ENCODE results near the gene APOL4. TPM values are rescaled to one million over a fixed set of nuclear protein-coding genes. Genes with fewer than 3 reads are reported as not detected.

Gene APOL4
- total RNA-seq, 2 experiments from 2014 or later: not detected

DNA sequence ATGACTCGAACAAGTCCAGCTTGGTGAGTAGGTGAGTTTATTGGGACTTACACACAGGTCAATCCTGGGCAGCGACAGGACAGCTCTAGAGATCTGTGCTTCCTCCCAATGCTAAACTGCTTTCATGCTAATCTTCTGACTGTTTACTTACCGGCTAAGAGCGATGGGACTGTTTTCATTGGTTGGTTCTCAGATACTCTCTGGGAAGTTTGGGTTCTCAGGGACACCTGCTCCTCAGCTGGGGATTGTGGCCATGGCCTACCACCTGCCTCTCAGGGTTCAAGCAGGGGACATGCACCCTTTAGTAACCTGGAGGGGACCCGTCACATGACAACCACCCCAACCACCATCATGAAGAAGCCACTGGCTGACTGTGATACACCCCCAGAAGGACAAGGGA is 24.6 kb upstream of the APOL4 start:
- no peak overlapping the region for H3K27ac ChIP-seq (ENCODE audit: low read depth in 1 of 2, low read length in 2 of 2)
- Mint-ChIP-seq H3K4me1 (ENCODE audit: low read depth) (peaks cover 7% of the 10 kb centered on the region), H3K9me3 (no peaks in the 10 kb centered on the region), H3K27ac (no peak overlapping the region), H3K4me3 (no peak overlapping the region), H3K27me3 (no peaks in the 10 kb centered on the region), H3K36me3 (ENCODE audit: low read depth) (peaks cover 44% of the 10 kb centered on the region)
- TF ChIP-seq CTCF (IDR thresholded peaks at IDR 0.05): no peak
- peaks cover 3% of the 10 kb centered on the region for H3K4me1 ChIP-seq (ENCODE audit: insufficient read depth, low read length)
- no peaks in the 10 kb centered on the region for H3K9me3 ChIP-seq (ENCODE audit: control insufficient read depth in 1 of 2, insufficient read depth in 1 of 2, low read length in 2 of 2)
- no peak overlapping the region for H3K4me3 ChIP-seq (ENCODE audit: low read length)
- ATAC-seq (ENCODE audit: poor library complexity) (no peak), DNase-seq (no peak)
- ChIA-PET POLR2A (no interaction called here), CTCF (no interaction called here)
- intact Hi-C loops (cut with DNase I, micrococcal nuclease): no loop called here
- no peaks in the 10 kb centered on the region for H3K27me3 ChIP-seq (ENCODE audit: control insufficient read depth in 1 of 2, insufficient read depth in 2 of 2, low read length in 2 of 2)
- peaks cover 35% of the 10 kb centered on the region for H3K36me3 ChIP-seq (ENCODE audit: insufficient read depth, low read length)

DNA sequence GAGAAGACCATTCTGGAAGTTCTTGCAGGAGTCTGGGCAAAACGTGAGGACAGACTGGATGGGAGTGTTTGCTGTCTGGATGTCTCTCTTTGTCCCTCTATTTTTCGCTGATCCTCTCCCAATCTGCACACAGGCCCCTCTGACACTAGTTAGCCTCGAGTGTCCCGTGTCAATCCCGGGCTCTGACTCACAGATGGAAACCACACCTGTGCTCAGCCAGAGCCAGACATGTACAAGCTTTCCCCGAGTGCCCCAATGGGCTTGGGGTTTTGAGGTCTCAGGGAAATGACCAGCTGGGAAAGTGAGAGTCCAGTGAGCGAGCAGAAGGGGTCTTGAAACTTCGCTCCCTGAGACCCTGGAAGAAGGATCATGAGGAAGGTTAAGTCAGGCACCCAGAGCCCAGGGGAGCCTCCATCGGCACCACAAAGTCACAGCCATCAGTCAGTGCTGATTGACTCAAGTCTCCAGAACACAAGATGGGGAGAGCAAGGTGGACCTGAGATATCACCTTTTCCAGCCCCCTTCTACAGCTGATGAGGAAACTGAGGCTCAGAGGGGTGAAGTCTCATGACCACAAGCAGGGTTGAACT is 23.8 kb upstream of the APOL4 start:
- H3K36me3 ChIP-seq (ENCODE audit: insufficient read depth, low read length): peaks cover 27% of the 10 kb centered on the region
- TF ChIP-seq CTCF (IDR thresholded peaks at IDR 0.05): no peak
- DNase-seq (no peak), ATAC-seq (ENCODE audit: poor library complexity) (no peak)
- no peak overlapping the region for H3K4me3 Mint-ChIP-seq
- H3K27me3 ChIP-seq (ENCODE audit: control insufficient read depth in 1 of 2, insufficient read depth in 2 of 2, low read length in 2 of 2): no peaks in the 10 kb centered on the region
- ChIA-PET POLR2A (no interaction called here), CTCF (no interaction called here)
- H3K9me3 Mint-ChIP-seq: no peaks in the 10 kb centered on the region
- H3K27me3 Mint-ChIP-seq: no peaks in the 10 kb centered on the region
- H3K27ac ChIP-seq (ENCODE audit: low read depth in 1 of 2, low read length in 2 of 2): no peak overlapping the region
- peaks cover 3% of the 10 kb centered on the region for H3K4me1 ChIP-seq (ENCODE audit: insufficient read depth, low read length)
- no peak overlapping the region for H3K4me3 ChIP-seq (ENCODE audit: low read length)
- H3K27ac Mint-ChIP-seq: no peak overlapping the region
- intact Hi-C loops (cut with DNase I, micrococcal nuclease): no loop called here
- peaks cover 37% of the 10 kb centered on the region for H3K36me3 Mint-ChIP-seq (ENCODE audit: low read depth)
- peaks cover 7% of the 10 kb centered on the region for H3K4me1 Mint-ChIP-seq (ENCODE audit: low read depth)
- H3K9me3 ChIP-seq (ENCODE audit: control insufficient read depth in 1 of 2, insufficient read depth in 1 of 2, low read length in 2 of 2): no peaks in the 10 kb centered on the region

DNA sequence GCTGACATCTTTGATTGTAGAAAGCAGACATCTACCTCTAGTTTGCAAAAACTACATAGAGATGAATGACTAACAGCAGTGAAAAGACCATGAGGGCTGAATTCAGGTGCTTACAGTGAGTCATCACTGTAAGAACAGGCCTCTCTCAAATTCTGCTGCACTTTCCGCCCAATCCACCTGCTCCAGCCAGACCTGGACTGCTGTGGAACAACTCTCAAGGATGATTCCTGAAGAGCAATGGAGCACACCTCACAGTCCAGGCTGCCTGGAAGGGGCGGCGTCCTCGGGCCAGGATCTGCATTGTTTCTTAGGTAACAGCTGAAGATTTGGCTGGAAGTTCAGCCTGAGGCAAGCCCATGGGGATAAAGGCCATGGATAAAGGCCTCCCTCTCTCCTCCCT is 22.6 kb upstream of the APOL4 start:
- Mint-ChIP-seq H3K27ac (no peak overlapping the region), H3K4me3 (no peak overlapping the region), H3K27me3 (no peaks in the 10 kb centered on the region), H3K4me1 (ENCODE audit: low read depth) (peaks cover 7% of the 10 kb centered on the region), H3K9me3 (no peaks in the 10 kb centered on the region), H3K36me3 (ENCODE audit: low read depth) (peaks cover 25% of the 10 kb centered on the region)
- Histone ChIP-seq H3K27me3 (ENCODE audit: control insufficient read depth in 1 of 2, insufficient read depth in 2 of 2, low read length in 2 of 2) (no peaks in the 10 kb centered on the region), H3K36me3 (ENCODE audit: insufficient read depth, low read length) (peaks cover 18% of the 10 kb centered on the region), H3K4me1 (ENCODE audit: insufficient read depth, low read length) (peaks cover 3% of the 10 kb centered on the region), H3K4me3 (ENCODE audit: low read length) (no peak overlapping the region), H3K27ac (ENCODE audit: low read depth in 1 of 2, low read length in 2 of 2) (no peak overlapping the region), H3K9me3 (ENCODE audit: control insufficient read depth in 1 of 2, insufficient read depth in 1 of 2, low read length in 2 of 2) (no peaks in the 10 kb centered on the region)
- TF ChIP-seq CTCF (IDR thresholded peaks at IDR 0.05): no peak
- ChIA-PET CTCF (interaction anchor here (0.8 kb wide), 1 partner anchor 26 kb away, joined by 3 read pairs; no protein-coding TSS in a partner anchor), POLR2A (no interaction called here)
- DNase-seq (no peak), ATAC-seq (ENCODE audit: poor library complexity) (no peak)
- intact Hi-C loops (cut with DNase I, micrococcal nuclease): loop anchor here in 1 of 2 experiments (5.0 kb wide), 2 partner anchors 77 to 872 kb away; no protein-coding TSS in a partner anchor
